Stimulated activated CD4-positive, alpha-beta T cell treated with anti-CD3 and anti-CD28 coated beads, Interleukin-1b, Interleukin-23, amount 100 ng/mL, for 48 hours (primary cell): Measurements from ENCODE around the gene MICU1.
"Not testable (repeated sequence)": the region's sequence is repeated elsewhere in the genome, so short reads cannot be mapped to it uniquely, and the experiment has no call there.

Experiments used
- DNase-seq: peaks from one replicate; pipeline ENCODE4 v3.0.0-alpha.2; 2020

The MICU1 gene

GRCh38 chr10:72499701-72500100, 126.2 kb downstream of the MICU1 start:
- no peak for DNase-seq

- no peak for DNase-seq
These were observed 134.9 kb downstream of the MICU1 start for GRCh38 chr10:72490951-72491350.

GRCh38 chr10:72487521-72487920, 138.4 kb downstream of the MICU1 start:
- no peak for DNase-seq

GRCh38 chr10:72487116-72487515, 138.8 kb downstream of the MICU1 start:
- no peak for DNase-seq

- no peak for DNase-seq
These were observed 140.2 kb downstream of the MICU1 start for GRCh38 chr10:72485701-72486100.

GRCh38 chr10:72484521-72484920, 141.4 kb downstream of the MICU1 start:
- DNase-seq = no peak

- no peak for DNase-seq
These were observed 142.4 kb downstream of the MICU1 start for GRCh38 chr10:72483471-72483870.

GRCh38 chr10:72480861-72481260, 145.0 kb downstream of the MICU1 start:
- DNase-seq = no peak

GRCh38 chr10:72477463-72477862, 148.4 kb downstream of the MICU1 start:
- DNase-seq = no peak

GRCh38 chr10:72472306-72472705, 153.6 kb downstream of the MICU1 start:
- no peak for DNase-seq

- DNase-seq = no peak
These were observed 155.2 kb downstream of the MICU1 start for GRCh38 chr10:72470666-72471065.

GRCh38 chr10:72467064-72467463, 158.8 kb downstream of the MICU1 start:
- not testable (repeated sequence) for DNase-seq

- no peak for DNase-seq
These were observed 159.9 kb downstream of the MICU1 start for GRCh38 chr10:72466018-72466417.

GRCh38 chr10:72464438-72464837, 161.4 kb downstream of the MICU1 start:
- DNase-seq = no peak

- no peak for DNase-seq
These were observed 163.6 kb downstream of the MICU1 start for GRCh38 chr10:72462261-72462660.

GRCh38 chr10:72461085-72461484, 164.8 kb downstream of the MICU1 start:
- no peak for DNase-seq

- no peak for DNase-seq
These were observed 165.5 kb downstream of the MICU1 start for GRCh38 chr10:72460284-72460876.

- DNase-seq = no peak
These were observed 166.6 kb downstream of the MICU1 start for GRCh38 chr10:72459301-72459700.

GRCh38 chr10:72455889-72456595, 169.8 kb downstream of the MICU1 start:
- no peak for DNase-seq

GRCh38 chr10:72449941-72450441, 175.9 kb downstream of the MICU1 start:
- DNase-seq = no peak

- DNase-seq = no peak
These were observed 180.0 kb downstream of the MICU1 start for GRCh38 chr10:72445851-72446250.

- DNase-seq = not testable (repeated sequence)
These were observed 182.9 kb downstream of the MICU1 start for GRCh38 chr10:72442969-72443368.

- DNase-seq = no peak
These were observed 190.3 kb downstream of the MICU1 start for GRCh38 chr10:72435570-72435969.

- not testable (repeated sequence) for DNase-seq
These were observed 194.9 kb downstream of the MICU1 start for GRCh38 chr10:72430936-72431335.

- DNase-seq = no peak
These were observed 195.9 kb downstream of the MICU1 start for GRCh38 chr10:72429931-72430330.
